K562 (cell line): Measurements from ENCODE around the gene AAK1. TPM values are rescaled to one million over a fixed set of nuclear protein-coding genes. Genes with fewer than 3 reads are reported as not detected.

ENCODE experiments used
- ARID1B ChIP-seq: fragments of 450-650 bp; IDR thresholded peaks from 2 replicates; pipeline ENCODE4 v1.6.1; 2016; ENCODE audit warnings: antibody characterized with exemption, mild to moderate bottlenecking, inconsistent platforms
- CBFB ChIP-seq: sonication (generic); formaldehyde crosslinking; IDR thresholded peaks from 2 replicates; pipeline ENCODE4 v1.4.0; 2020; ENCODE audit warnings: mild to moderate bottlenecking, missing genetic modification reagents
- CBX1 ChIP-seq: sonication (generic); IDR thresholded peaks from 2 replicates; pipeline ENCODE4 v1.6.1; 2016; ENCODE audit warnings: antibody characterized with exemption, low read depth, mild to moderate bottlenecking
- ELF2 ChIP-seq: fragments of 250-450 bp; sonication (Bioruptor Pico); IDR thresholded peaks from 2 replicates; pipeline ENCODE4 v1.5.0; 2021; ENCODE audit warnings: mild to moderate bottlenecking
- IRF2 ChIP-seq: sonication (generic); formaldehyde crosslinking; IDR thresholded peaks from 2 replicates; pipeline ENCODE4 v1.8.1; 2022; ENCODE audit warnings: mild to moderate bottlenecking, missing genetic modification reagents
- PHB2 ChIP-seq: fragments of 450-650 bp; IDR thresholded peaks from 2 replicates; pipeline ENCODE4 v1.6.1; 2017; ENCODE audit warnings: low read depth
- POU5F1 ChIP-seq: fragments of 150-350 bp; IDR thresholded peaks from 2 replicates; pipeline ENCODE4 v1.6.1; 2014; ENCODE audit warnings: borderline replicate concordance, low read length, low read depth, mild to moderate bottlenecking; ENCODE audit not compliant: partially characterized antibody
- PTTG1 ChIP-seq: fragments of 450-650 bp; IDR thresholded peaks from 2 replicates; pipeline ENCODE4 v1.6.1; 2016; ENCODE audit warnings: low read depth, mild to moderate bottlenecking, missing genetic modification characterization, missing compliant biosample characterization
- RBFOX2 ChIP-seq: fragments of 200-400 bp; formaldehyde crosslinking; IDR thresholded peaks from 2 replicates; pipeline ENCODE4 v1.6.1; 2017; ENCODE audit warnings: low read depth, mild to moderate bottlenecking, low read length, moderate library complexity
- RBM15 ChIP-seq: fragments of 200-400 bp; formaldehyde crosslinking; IDR thresholded peaks from 2 replicates; pipeline ENCODE4 v1.6.1; 2018; ENCODE audit warnings: mild to moderate bottlenecking, low read length, moderate library complexity; ENCODE audit not compliant: insufficient read depth
- SMARCA5 ChIP-seq: fragments of 450-650 bp; IDR thresholded peaks from 2 replicates; pipeline ENCODE4 v1.6.1; 2016
- SNRNP70 ChIP-seq: fragments of 200-400 bp; formaldehyde crosslinking; optimal IDR thresholded peaks from 2 replicates; pipeline ENCODE3; 2017; ENCODE audit warnings: low read depth, low read length
- SREBF2 ChIP-seq: sonication (generic); formaldehyde crosslinking; IDR thresholded peaks from 2 replicates; pipeline ENCODE4 v1.4.0; 2020; ENCODE audit warnings: mild to moderate bottlenecking, missing genetic modification reagents
- SUPT5H ChIP-seq: fragments of 450-650 bp; IDR thresholded peaks from 2 replicates; pipeline ENCODE4 v1.6.1; 2016
- TAL1 ChIP-seq: fragments of 450-650 bp; IDR thresholded peaks from 2 replicates; pipeline ENCODE4 v1.6.1; 2016; ENCODE audit warnings: mild to moderate bottlenecking
- UBTF ChIP-seq, 2 experiments: IDR thresholded peaks; 2 replicates each; pipeline ENCODE4 v1.6.1; 2012; ENCODE audit warnings: improper control_type of control experiment in 2 of 2, low read depth in 2 of 2, low read length in 2 of 2, borderline replicate concordance in 1 of 2
- YY1 ChIP-seq, 3 experiments: IDR thresholded peaks; 2 replicates each; pipeline ENCODE4 v1.6.1; 2011; ENCODE audit warnings: low read length in 2 of 3, mild to moderate bottlenecking in 2 of 3, moderate library complexity in 2 of 3, borderline replicate concordance in 1 of 3, control low read depth in 1 of 3, low read depth in 1 of 3; ENCODE audit not compliant: insufficient read depth in 3 of 3, insufficient replicate concordance in 2 of 3, control insufficient read depth in 1 of 3, insufficient read length in 1 of 3; ENCODE audit errors: extremely low read depth in 1 of 3
- ZBED1 ChIP-seq: IDR thresholded peaks from 2 replicates; pipeline ENCODE4 v1.6.1; 2014
- ZNF431 ChIP-seq: sonication (generic); formaldehyde crosslinking; IDR thresholded peaks from 2 replicates; pipeline ENCODE4 v1.8.0; 2022; ENCODE audit warnings: mild to moderate bottlenecking, missing genetic modification reagents
- ZNF584 ChIP-seq: fragments of 200-800 bp; sonication (Bioruptor generic); IDR thresholded peaks from 2 replicates; pipeline ENCODE4 v1.6.1; 2016; ENCODE audit warnings: low read depth, mild to moderate bottlenecking, missing genetic modification characterization, missing compliant biosample characterization
- ZNF79 ChIP-seq: fragments of 250-450 bp; sonication (Bioruptor Pico); IDR thresholded peaks from 2 replicates; pipeline ENCODE4 v1.4.0; 2020; ENCODE audit warnings: low read depth, mild to moderate bottlenecking, moderate library complexity
- polyA plus RNA-seq, 8 experiments: library from polyadenylated mRNA; depleted of rRNA in 4 of 8; stranded (reverse) in 5 of 8; unstranded in 3 of 8; fragments of >200 nt; fragmentation: Nextera tagmentation in 2 of 8; fragmentation: Illumina TruSeq in 1 of 8; extraction: Ambion mirVana in 2 of 8; extraction: Trizol in 1 of 8; gene quantifications; 2 replicates each; pipeline versions ENCODE4 v1.2.1 to v1.2.3, GENCODE V29; 2011 to 2014; ENCODE audit warnings: inconsistent platforms in 1 of 8, missing spikeins in 1 of 8
- total RNA-seq, 7 experiments: library from RNA; depleted of rRNA in 6 of 7; stranded (reverse); fragments of >200 nt in 6 of 7; fragmentation: Illumina TruSeq in 2 of 7; extraction: Trizol in 2 of 7; gene quantifications; 2 replicates each; pipeline versions ENCODE4 v1.2.1 to v1.2.3, GENCODE V29; 2011 to 2021; ENCODE audit warnings: low replicate concordance in 1 of 7
- TF ChIP-seq, protein P1 (sequence below): fragments of 250-450 bp; sonication (Bioruptor Pico); IDR thresholded peaks from 2 replicates; pipeline ENCODE4 v1.8.0; 2021; ENCODE audit warnings: moderate library complexity, mild to moderate bottlenecking, inconsistent platforms
- TF ChIP-seq, protein P2 (sequence below), 2 experiments: fragments of 150-350 bp in 1 of 2; IDR thresholded peaks; 2 replicates each; pipeline ENCODE4 v1.6.1; 2012 to 2016; ENCODE audit warnings: low read depth in 2 of 2, low read length in 2 of 2, mild to moderate bottlenecking in 1 of 2, moderate library complexity in 1 of 2

The AAK1 gene
- total and polyA plus RNA-seq, 9 of the 15 experiments (the other 6 are each of a cell fraction or from before 2014, with no cell fraction given): 0.89 to 17.1 (median 6.0) TPM

GRCh38 chr2:69642709-69643601, 584 bp downstream of the AAK1 start (continued):
- TF ChIP-seq POU5F1 (no peak), ZNF431 (CRISPR knock-in tag) (no peak), TAL1 (no peak), CBX1 (no peak), ELF2 (CRISPR knock-in tag) (no peak), SMARCA5 (no peak), UBTF (IDR thresholded peaks at IDR 0.05; ENCODE audit: borderline replicate concordance in 1 of 2, low read depth in 2 of 2, low read length in 2 of 2) (peak in 1 of 2 experiments; percentile 47; a peak in 1 of 4 replicates), PTTG1 (tag) (no peak), ZNF584 (no peak), SUPT5H (no peak), ARID1B (peak; percentile 88), ZNF79 (CRISPR knock-in tag) (no peak), SNRNP70 (no peak), ZBED1 (0 out of 2 replicates have a peak, but pooled peaks have one; percentile 51), PHB2 (no peak), IRF2 (CRISPR knock-in tag) (no peak), SREBF2 (CRISPR knock-in tag) (no peak), RBM15 (no peak), RBFOX2 (peak; percentile 96), CBFB (CRISPR knock-in tag) (0 out of 2 replicates have a peak, but pooled peaks have one; percentile 17), YY1 (IDR thresholded peaks at IDR 0.05; ENCODE audit: borderline replicate concordance in 1 of 3, control insufficient read depth in 1 of 3, extremely low read depth in 1 of 3, insufficient read depth in 3 of 3, insufficient read length in 1 of 3, insufficient replicate concordance in 2 of 3, low read depth in 1 of 3, low read length in 2 of 3) (no peak)
- TF ChIP-seq, protein P1, sequence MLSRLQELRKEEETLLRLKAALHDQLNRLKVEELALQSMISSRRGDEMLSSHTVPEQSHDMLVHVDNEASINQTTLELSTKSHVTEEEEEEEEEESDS (CRISPR knock-in tag): no peak
- TF ChIP-seq, protein P2, sequence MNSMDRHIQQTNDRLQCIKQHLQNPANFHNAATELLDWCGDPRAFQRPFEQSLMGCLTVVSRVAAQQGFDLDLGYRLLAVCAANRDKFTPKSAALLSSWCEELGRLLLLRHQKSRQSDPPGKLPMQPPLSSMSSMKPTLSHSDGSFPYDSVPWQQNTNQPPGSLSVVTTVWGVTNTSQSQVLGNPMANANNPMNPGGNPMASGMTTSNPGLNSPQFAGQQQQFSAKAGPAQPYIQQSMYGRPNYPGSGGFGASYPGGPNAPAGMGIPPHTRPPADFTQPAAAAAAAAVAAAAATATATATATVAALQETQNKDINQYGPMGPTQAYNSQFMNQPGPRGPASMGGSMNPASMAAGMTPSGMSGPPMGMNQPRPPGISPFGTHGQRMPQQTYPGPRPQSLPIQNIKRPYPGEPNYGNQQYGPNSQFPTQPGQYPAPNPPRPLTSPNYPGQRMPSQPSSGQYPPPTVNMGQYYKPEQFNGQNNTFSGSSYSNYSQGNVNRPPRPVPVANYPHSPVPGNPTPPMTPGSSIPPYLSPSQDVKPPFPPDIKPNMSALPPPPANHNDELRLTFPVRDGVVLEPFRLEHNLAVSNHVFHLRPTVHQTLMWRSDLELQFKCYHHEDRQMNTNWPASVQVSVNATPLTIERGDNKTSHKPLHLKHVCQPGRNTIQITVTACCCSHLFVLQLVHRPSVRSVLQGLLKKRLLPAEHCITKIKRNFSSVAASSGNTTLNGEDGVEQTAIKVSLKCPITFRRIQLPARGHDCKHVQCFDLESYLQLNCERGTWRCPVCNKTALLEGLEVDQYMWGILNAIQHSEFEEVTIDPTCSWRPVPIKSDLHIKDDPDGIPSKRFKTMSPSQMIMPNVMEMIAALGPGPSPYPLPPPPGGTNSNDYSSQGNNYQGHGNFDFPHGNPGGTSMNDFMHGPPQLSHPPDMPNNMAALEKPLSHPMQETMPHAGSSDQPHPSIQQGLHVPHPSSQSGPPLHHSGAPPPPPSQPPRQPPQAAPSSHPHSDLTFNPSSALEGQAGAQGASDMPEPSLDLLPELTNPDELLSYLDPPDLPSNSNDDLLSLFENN (IDR thresholded peaks at IDR 0.05; ENCODE audit: low read depth in 2 of 2, low read length in 2 of 2): peak in 1 of 2 experiments; percentile 47; a peak in 1 of 4 replicates
